Muscle layer of colon (tissue), 2 donors: ENCODE results near the gene DOK7.
"Not testable (repeated sequence)": the region's sequence is repeated elsewhere in the genome, so short reads cannot be mapped to it uniquely, and the experiment has no call there.

Experiments
- H3K27ac ChIP-seq: one replicate; pipeline ENCODE4 v1.7.0; 2013; ENCODE audit warnings: low read depth, mild to moderate bottlenecking, low read length, moderate library complexity
- H3K27me3 ChIP-seq, 2 donors: one replicate each; pipeline ENCODE4 v1.7.0; 2013; ENCODE audit warnings: low read length in 2 of 2, mild to moderate bottlenecking in 2 of 2; ENCODE audit not compliant: insufficient read depth in 2 of 2, control insufficient read depth in 1 of 2
- H3K36me3 ChIP-seq: one replicate; pipeline ENCODE4 v1.7.0; 2013; ENCODE audit warnings: mild to moderate bottlenecking, low read length; ENCODE audit not compliant: insufficient read depth
- H3K4me1 ChIP-seq: one replicate; pipeline ENCODE4 v1.7.0; 2013; ENCODE audit warnings: mild to moderate bottlenecking, low read length; ENCODE audit not compliant: insufficient read depth
- H3K4me3 ChIP-seq, 2 donors: one replicate each; pipeline ENCODE4 v1.7.0; 2013; ENCODE audit warnings: low read length in 2 of 2, low read depth in 1 of 2, mild to moderate bottlenecking in 1 of 2, moderate library complexity in 1 of 2
- H3K9ac ChIP-seq: one replicate; pipeline ENCODE4 v1.7.0; 2013; ENCODE audit warnings: low read length
- H3K9me3 ChIP-seq: one replicate; pipeline ENCODE4 v1.7.0; 2013; ENCODE audit warnings: mild to moderate bottlenecking, low read length
- donor health status: abdominal sarcoma.
- donor health status: Adenocarcinoma of cecum.

The DOK7 gene

DNA sequence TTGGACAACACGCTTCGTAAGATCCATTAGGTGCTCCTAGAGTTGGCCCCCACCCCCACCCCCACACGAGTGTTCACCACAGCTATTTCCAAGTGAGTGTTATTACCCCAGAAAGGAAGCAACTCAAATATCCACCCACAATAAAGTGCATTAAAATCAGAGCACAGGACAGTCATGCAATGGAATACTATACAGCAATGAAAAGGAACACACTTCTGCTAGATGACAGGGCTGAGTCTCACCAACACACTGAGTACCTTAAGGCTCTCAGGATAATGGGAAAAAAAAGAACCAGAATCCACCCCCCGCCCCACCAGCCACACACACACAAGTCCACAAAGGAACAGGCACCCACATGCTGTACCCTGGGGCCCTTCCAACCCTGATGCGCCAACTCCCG is 48.1 kb downstream of the DOK7 start:
- peaks cover 39% of the 10 kb centered on the region for H3K36me3 ChIP-seq
- no peak overlapping the region for H3K4me3 ChIP-seq
- no peaks in the 10 kb centered on the region for H3K4me1 ChIP-seq
- H3K9ac ChIP-seq, result no peak overlapping the region
- H3K27ac ChIP-seq, result no peak overlapping the region
- H3K9me3 ChIP-seq, result no peaks in the 10 kb centered on the region
- H3K27me3 ChIP-seq, result no peaks in the 10 kb centered on the region

DNA sequence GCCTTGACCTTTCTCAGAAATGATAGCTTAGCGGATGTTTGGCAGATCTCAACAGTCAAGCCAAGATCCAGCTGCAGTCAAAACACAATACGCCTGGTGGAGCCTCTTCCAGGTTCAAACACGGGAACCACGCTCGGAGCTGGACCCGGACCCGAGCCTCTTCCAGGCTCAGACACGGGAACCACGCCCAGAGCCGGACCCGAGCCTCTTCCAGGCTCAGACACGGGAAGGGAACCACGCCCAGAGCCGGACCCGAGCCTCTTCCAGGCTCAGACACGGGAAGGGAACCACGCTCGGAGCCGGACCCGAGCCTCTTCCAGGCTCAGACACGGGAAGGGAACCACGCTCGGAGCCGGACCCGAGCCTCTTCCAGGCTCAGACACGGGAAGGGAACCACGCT is 48.5 kb downstream of the DOK7 start:
- H3K9me3 ChIP-seq, H3K4me3 ChIP-seq, H3K27ac ChIP-seq, H3K9ac ChIP-seq, H3K4me1 ChIP-seq, H3K27me3 ChIP-seq: not testable (repeated sequence)
- H3K36me3 ChIP-seq, result peaks cover 43% of the 10 kb centered on the region

DNA sequence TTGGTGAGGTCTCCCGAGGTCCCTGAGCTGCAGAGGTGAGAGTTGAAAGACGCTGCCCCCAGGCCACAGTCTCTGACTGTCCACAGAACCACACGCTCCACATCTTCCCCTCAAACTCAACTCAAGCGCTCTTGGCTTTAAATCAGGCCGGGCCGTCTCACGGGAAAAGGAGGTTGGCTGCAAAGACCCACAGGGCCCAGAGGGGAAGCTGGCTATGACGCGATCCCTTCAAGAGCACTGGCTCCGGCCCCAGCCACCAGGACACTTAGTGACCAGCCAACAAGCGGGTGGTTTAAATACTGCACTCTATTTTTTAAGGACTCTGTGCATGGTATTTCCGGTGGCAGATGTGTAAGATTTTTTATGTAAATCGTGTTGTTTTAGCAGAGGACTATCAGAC is 49.2 kb downstream of the DOK7 start:
- Histone ChIP-seq H3K9ac (no peak overlapping the region), H3K4me3 (no peak overlapping the region), H3K27ac (no peak overlapping the region), H3K4me1 (no peaks in the 10 kb centered on the region), H3K27me3 (no peaks in the 10 kb centered on the region), H3K36me3 (peaks cover 43% of the 10 kb centered on the region), H3K9me3 (no peaks in the 10 kb centered on the region)

DNA sequence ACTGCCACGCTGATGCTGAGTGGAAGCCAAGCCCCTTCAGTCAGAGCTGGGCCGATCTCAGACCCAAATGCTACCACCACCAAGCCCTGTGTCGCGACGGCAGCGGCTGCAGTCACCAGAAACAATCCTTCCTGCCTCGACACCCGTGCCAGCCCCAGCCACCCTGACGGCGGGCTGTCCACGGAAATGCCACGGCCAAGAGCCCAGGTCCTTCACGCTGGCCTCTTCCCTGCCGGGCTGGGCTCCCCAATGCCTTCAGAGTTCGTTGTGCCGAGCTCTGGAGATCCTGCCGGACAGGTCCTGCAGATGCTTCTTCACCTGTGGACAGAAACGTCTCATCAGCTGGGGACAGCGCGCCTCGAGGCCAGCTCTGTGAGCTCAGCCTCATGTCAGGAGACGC is 49.6 kb downstream of the DOK7 start:
- peaks cover 46% of the 10 kb centered on the region for H3K36me3 ChIP-seq

DNA sequence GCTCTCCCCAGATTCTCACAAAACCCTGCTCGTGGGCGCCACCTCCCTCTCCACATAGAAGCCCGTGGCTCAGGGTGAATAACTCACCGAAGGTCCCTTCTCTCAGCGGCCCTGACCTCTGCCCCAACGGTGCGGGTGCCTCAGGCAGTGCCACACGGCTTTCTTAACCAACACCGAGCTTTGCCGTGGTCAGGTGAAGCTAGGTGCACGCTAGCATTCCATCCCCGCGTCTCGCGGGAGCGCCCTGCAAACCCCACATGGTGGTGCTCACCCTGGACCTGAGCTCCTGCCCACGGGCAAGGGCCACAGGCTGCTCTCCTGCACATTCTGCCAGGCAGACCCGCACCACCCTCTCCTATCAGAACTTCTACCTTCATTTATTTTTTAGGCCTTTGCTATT is 50.7 kb downstream of the DOK7 start:
- Histone ChIP-seq H3K4me3 (no peak overlapping the region), H3K36me3 (peaks cover 47% of the 10 kb centered on the region), H3K9ac (no peak overlapping the region), H3K27me3 (no peaks in the 10 kb centered on the region), H3K27ac (no peak overlapping the region), H3K4me1 (no peaks in the 10 kb centered on the region), H3K9me3 (no peaks in the 10 kb centered on the region)

More for the DNA sequence above, 49.6 kb downstream of the DOK7 start:
- Histone ChIP-seq H3K4me1 (no peaks in the 10 kb centered on the region), H3K27me3 (no peaks in the 10 kb centered on the region), H3K4me3 (no peak overlapping the region), H3K27ac (no peak overlapping the region), H3K9me3 (no peaks in the 10 kb centered on the region), H3K9ac (no peak overlapping the region)

DNA sequence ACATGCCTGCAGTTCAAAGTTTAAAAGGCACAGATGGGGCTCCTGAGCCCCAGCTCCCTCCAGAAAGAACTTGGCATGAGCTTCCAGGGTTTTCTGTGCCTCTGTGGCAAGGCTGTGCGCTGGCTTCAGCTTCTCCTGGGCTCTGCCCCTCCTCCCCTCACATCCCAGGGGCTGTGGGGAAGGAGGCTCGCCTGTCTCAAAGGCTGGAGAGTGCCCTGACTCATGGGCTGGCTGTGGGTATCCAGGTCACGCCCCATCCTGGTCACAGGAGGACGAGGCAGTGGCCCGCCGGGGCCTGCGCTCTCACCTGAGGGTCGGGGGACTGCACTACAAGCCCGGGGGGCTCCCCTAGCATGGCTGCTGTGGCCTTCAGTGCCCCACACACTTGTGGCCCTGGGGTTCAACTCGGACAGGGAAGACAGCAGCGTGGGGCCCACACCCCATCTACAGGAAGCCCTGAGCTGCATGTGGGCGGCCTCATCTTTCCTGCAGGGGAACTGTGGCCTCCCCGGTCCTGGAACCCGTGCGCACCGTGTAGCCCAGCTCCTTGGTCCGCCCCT is 51.2 kb downstream of the DOK7 start:
- Histone ChIP-seq H3K36me3 (peaks cover 45% of the 10 kb centered on the region), H3K4me3 (no peak overlapping the region), H3K4me1 (no peaks in the 10 kb centered on the region), H3K27me3 (no peaks in the 10 kb centered on the region), H3K27ac (no peak overlapping the region), H3K9ac (no peak overlapping the region), H3K9me3 (no peaks in the 10 kb centered on the region)

DNA sequence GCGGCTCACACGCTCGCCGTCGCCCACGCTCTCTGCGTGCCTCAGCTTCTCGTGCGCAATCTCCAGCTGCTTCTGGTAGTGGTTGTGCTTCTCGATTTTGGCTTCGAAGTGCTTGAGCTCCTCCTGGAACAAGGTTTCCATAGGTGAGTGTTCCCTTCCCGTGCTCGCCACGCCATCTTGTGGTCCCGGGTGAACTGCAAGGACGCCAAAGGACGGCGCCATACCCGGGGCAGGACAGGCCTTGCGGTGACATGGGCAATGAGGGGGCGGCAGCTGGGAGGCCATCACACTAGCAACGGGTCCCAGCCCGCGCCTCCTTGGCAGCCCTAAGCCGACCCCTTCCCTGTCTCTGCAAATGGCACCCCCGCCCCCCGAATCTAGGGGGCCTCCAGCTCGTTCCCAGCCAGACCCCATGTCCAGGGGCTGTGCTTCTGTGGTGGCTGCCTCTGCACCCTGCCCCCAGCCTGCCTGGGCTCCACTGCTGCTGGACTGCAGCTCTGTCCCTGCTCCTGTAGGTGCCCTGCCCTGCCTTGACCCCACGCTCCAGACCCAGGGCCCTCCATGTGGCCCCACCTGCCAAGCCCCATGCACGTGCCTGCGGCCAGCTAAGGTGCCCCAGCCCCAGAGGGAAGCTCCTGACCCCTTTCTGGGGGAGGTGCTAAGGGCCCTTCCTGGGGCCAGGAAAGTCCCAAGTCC is 51.8 kb downstream of the DOK7 start:
- Histone ChIP-seq H3K27ac (no peak overlapping the region), H3K36me3 (peaks cover 52% of the 10 kb centered on the region), H3K4me3 (no peak overlapping the region), H3K9ac (no peak overlapping the region), H3K9me3 (no peaks in the 10 kb centered on the region), H3K27me3 (no peaks in the 10 kb centered on the region), H3K4me1 (no peaks in the 10 kb centered on the region)

DNA sequence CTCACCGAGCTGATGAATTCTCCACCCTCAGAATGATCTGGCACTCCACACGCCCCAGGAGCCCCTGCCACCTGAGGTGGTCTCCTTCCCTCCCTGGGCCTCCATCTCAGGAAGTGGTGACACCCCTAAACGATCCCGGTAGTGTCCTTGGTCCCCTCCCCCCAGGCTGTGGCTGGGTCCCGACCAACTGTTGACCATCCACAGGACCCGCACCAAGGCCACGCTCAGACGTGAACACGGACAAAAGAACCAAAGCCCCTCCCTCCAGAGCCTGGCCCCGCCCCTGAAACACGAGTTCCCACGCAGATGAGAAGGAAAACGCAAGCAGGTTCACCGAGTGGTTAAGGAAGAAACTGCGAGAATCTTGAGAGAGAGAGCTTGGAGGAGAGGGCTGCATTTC is 52.5 kb downstream of the DOK7 start:
- H3K9me3 ChIP-seq, result no peaks in the 10 kb centered on the region
- no peak overlapping the region for H3K9ac ChIP-seq
- no peak overlapping the region for H3K27ac ChIP-seq
- peaks cover 55% of the 10 kb centered on the region for H3K36me3 ChIP-seq
- no peak overlapping the region for H3K4me3 ChIP-seq
- no peaks in the 10 kb centered on the region for H3K27me3 ChIP-seq
- H3K4me1 ChIP-seq, result no peaks in the 10 kb centered on the region

DNA sequence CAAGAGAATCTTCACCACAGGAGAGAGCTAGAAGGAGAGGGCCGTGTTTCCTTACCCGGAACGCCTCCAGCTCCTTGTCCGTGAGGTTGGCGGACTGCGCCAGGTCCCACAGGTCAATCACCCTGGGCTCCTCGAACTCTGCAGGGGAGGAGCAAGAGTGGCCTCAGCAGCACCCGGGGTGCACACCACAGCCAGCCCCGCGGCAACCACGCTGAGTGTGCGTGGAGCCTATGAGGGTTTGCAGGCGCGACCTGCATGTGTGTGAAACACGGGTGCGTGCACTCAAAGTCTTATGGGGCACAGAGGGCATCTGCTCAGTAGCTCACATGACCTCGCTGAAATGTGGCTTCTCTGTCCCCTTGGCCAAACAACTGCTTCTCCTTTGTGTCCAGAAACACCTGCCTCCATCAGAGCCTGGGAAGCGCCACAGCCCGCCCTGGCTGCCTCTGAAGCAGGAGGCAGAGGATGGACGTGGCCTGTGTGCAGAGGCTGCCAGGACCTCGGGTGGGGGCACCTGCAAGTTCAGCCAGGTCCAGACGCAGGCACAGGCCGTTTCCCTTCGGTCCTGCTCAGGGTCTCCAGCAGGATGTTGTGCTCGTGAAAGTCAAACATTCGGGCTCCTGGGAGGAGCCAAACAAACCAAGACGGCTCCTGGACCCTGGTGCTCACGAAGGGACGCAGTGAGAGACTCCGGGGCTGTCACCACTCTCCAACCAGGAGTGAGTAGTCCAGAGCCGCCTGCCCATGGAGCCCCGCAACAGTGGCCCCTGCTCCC is 53.1 kb downstream of the DOK7 start:
- Histone ChIP-seq H3K27me3 (no peaks in the 10 kb centered on the region), H3K4me1 (no peaks in the 10 kb centered on the region), H3K9ac (no peak overlapping the region), H3K9me3 (no peaks in the 10 kb centered on the region), H3K4me3 (no peak overlapping the region), H3K27ac (no peak overlapping the region), H3K36me3 (peaks cover 54% of the 10 kb centered on the region)

DNA sequence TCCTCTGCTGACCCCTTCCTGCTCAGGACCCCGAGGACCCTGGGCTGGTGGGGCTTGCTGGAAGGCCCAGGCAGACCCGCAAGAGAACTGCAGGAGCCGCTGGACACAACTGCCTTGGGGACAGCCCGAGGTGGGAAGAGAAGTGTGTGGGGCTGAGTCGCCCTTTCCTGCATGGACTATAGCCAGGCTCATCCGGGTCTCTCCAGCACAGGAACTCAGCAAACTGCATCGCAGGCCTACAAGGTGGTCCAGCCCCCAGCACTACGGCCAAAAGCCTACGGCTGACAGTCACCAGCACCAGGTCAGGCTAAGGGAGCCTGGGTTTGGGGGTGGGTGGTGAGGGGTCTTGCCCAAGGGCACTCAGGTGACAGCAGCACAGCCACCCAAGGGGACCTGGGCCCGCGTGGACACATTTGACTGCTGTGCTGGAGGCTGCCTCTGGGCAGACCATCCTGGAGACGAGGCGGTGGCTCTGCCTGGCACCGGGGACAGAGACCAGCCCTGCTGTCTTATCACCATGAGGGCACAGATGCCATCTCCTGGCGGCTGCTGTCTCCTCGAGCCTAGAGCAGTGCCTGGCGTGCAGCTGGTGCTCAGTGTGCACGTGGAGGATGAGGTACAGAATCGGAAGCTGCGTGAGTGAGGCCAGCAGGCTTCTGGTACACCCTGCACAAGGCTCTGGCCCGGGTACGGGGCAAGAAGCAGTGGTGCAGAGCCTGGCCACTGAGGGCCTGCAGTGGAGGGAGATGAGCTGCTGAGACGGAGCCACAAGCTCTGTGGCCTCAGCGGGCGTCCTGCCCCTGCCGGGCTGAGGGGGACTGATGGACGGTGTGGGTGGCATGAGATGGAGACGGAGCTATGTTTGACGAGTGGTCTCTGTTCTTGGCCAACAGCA is 54.0 kb downstream of the DOK7 start:
- no peaks in the 10 kb centered on the region for H3K9me3 ChIP-seq
- no peaks in the 10 kb centered on the region for H3K27me3 ChIP-seq
- H3K36me3 ChIP-seq, result peaks cover 56% of the 10 kb centered on the region
- no peaks in the 10 kb centered on the region for H3K4me1 ChIP-seq
- no peak overlapping the region for H3K27ac ChIP-seq
- no peak overlapping the region for H3K9ac ChIP-seq
- H3K4me3 ChIP-seq, result no peak overlapping the region
